H9 (cell line): ENCODE measurements around the gene CHMP3. TPM values are rescaled to one million over a fixed set of nuclear protein-coding genes. Genes with fewer than 3 reads are reported as not detected.

Experiments used
- DNase-seq: peaks from one replicate; pipeline ENCODE4 v3.0.0-alpha.2; 2017
- H2AFZ ChIP-seq: one replicate; pipeline ENCODE4 v1.6.1; 2013; ENCODE audit warnings: mild to moderate bottlenecking, low read length, control low read depth, moderate library complexity
- H2AK5ac ChIP-seq: 2 replicates; pipeline ENCODE4 v1.6.1; 2013; ENCODE audit warnings: low read length, control low read depth, mixed read lengths; ENCODE audit not compliant: insufficient read length
- H2BK120ac ChIP-seq: one replicate; pipeline ENCODE4 v1.6.1; 2013; ENCODE audit warnings: low read depth, mild to moderate bottlenecking, low read length, control low read depth, inconsistent platforms; ENCODE audit not compliant: poor library complexity, severe bottlenecking
- H2BK12ac ChIP-seq: 2 replicates; pipeline ENCODE4 v1.6.1; 2013; ENCODE audit warnings: low read length, control low read depth, mixed read lengths, low read depth; ENCODE audit not compliant: insufficient read length
- H2BK15ac ChIP-seq: 2 replicates; pipeline ENCODE4 v1.6.1; 2013; ENCODE audit warnings: low read depth, low read length, control low read depth
- H2BK20ac ChIP-seq: one replicate; pipeline ENCODE4 v1.6.1; 2013; ENCODE audit warnings: low read depth, mild to moderate bottlenecking, low read length, control low read depth, inconsistent platforms; ENCODE audit not compliant: poor library complexity, severe bottlenecking
- H2BK5ac ChIP-seq: 2 replicates; pipeline ENCODE4 v1.6.1; 2013; ENCODE audit warnings: low read length, control low read depth, mixed read lengths; ENCODE audit not compliant: insufficient read length
- H3K14ac ChIP-seq: 2 replicates; pipeline ENCODE4 v1.6.1; 2013; ENCODE audit warnings: low read length, control low read depth; ENCODE audit not compliant: insufficient read depth
- H3K18ac ChIP-seq: 2 replicates; pipeline ENCODE4 v1.6.1; 2013; ENCODE audit warnings: low read depth, mild to moderate bottlenecking, mixed read lengths, low read length, control low read depth; ENCODE audit not compliant: insufficient read length
- H3K23ac ChIP-seq: 2 replicates; pipeline ENCODE4 v1.6.1; 2013; ENCODE audit warnings: low read length, control low read depth, mixed read lengths, low read depth; ENCODE audit not compliant: insufficient read length
- H3K23me2 ChIP-seq: 2 replicates; pipeline ENCODE4 v1.6.1; 2013; ENCODE audit warnings: low read depth, mild to moderate bottlenecking, mixed read lengths, low read length, control low read depth; ENCODE audit not compliant: insufficient read length, poor library complexity, severe bottlenecking
- H3K27ac ChIP-seq: 2 replicates; pipeline ENCODE4 v1.5.1; 2013; ENCODE audit warnings: low read length, control low read depth, mixed read lengths, low read depth; ENCODE audit not compliant: insufficient read length
- H3K27me3 ChIP-seq: 2 replicates; pipeline ENCODE4 v1.6.1; 2013; ENCODE audit warnings: low read length, control low read depth, inconsistent platforms; ENCODE audit not compliant: insufficient read depth
- H3K4ac ChIP-seq: 2 replicates; pipeline ENCODE4 v1.6.1; 2013; ENCODE audit warnings: low read depth, mild to moderate bottlenecking, control low read depth, inconsistent platforms, low read length, moderate library complexity
- H3K4me1 ChIP-seq: 2 replicates; pipeline ENCODE4 v1.6.1; 2013; ENCODE audit warnings: low read length, control low read depth, inconsistent platforms; ENCODE audit not compliant: insufficient read depth
- H3K4me2 ChIP-seq: 2 replicates; pipeline ENCODE4 v1.6.1; 2013; ENCODE audit warnings: low read length, control low read depth, mixed read lengths; ENCODE audit not compliant: insufficient read length, insufficient read depth
- H3K56ac ChIP-seq: 2 replicates; pipeline ENCODE4 v1.6.1; 2013; ENCODE audit warnings: low read depth, mild to moderate bottlenecking, mixed read lengths, low read length, control low read depth; ENCODE audit not compliant: insufficient read length
- H3K79me1 ChIP-seq: 2 replicates; pipeline ENCODE4 v1.6.1; 2013; ENCODE audit warnings: low read depth, mild to moderate bottlenecking, moderate library complexity, low read length, control low read depth, inconsistent platforms; ENCODE audit not compliant: insufficient read depth, poor library complexity, severe bottlenecking
- H3K79me2 ChIP-seq: 2 replicates; pipeline ENCODE4 v1.6.1; 2013; ENCODE audit warnings: low read length, control low read depth, inconsistent platforms; ENCODE audit not compliant: insufficient read depth
- H3K9ac ChIP-seq: 2 replicates; pipeline ENCODE4 v1.6.1; 2013; ENCODE audit warnings: low read length, control low read depth, mixed read lengths; ENCODE audit not compliant: insufficient read length; ENCODE audit errors: extremely low read depth
- H3K9me3 ChIP-seq: one replicate; pipeline ENCODE4 v1.6.1; 2013; ENCODE audit warnings: low read depth, low read length, inconsistent platforms; ENCODE audit not compliant: control insufficient read depth
- H3T11ph ChIP-seq: one replicate; pipeline ENCODE4 v1.6.1; 2013; ENCODE audit warnings: mild to moderate bottlenecking, low read length, control low read depth, inconsistent platforms
- H4K20me1 ChIP-seq: one replicate; pipeline ENCODE4 v1.6.1; 2013; ENCODE audit not compliant: control insufficient read depth, insufficient read length, insufficient read depth
- H4K5ac ChIP-seq: 2 replicates; pipeline ENCODE4 v1.6.1; 2013; ENCODE audit warnings: low read depth, mild to moderate bottlenecking, mixed read lengths, low read length, control low read depth; ENCODE audit not compliant: insufficient read length
- H4K8ac ChIP-seq: replicated peaks from 2 replicates; pipeline ENCODE4 v1.6.1; 2013; ENCODE audit warnings: low read length, control low read depth, mixed read lengths, low read depth; ENCODE audit not compliant: insufficient read length
- H4K91ac ChIP-seq: 2 replicates; pipeline ENCODE4 v1.6.1; 2013; ENCODE audit warnings: low read depth, mild to moderate bottlenecking, moderate library complexity, mixed read lengths, low read length, control low read depth; ENCODE audit not compliant: insufficient read length
- H3K27ac Mint-ChIP-seq, 3 experiments: 2 replicates in 2 of 3; 3 replicates in 1 of 3; pipeline ENCODE4 v1.8.0; 2020 to 2021; ENCODE audit warnings: mixed read lengths in 3 of 3, mild to moderate bottlenecking in 1 of 3, moderate library complexity in 1 of 3
- H3K27me3 Mint-ChIP-seq: 2 replicates; pipeline ENCODE4 v1.8.0; 2021; ENCODE audit warnings: low read depth, mild to moderate bottlenecking, moderate library complexity, mixed read lengths
- H3K36me3 Mint-ChIP-seq, 3 experiments: 2 replicates in 2 of 3; 3 replicates in 1 of 3; pipeline ENCODE4 v1.8.0; 2020 to 2021; ENCODE audit warnings: low read depth in 3 of 3, mixed read lengths in 3 of 3; ENCODE audit not compliant: insufficient read depth in 1 of 3
- H3K4me1 Mint-ChIP-seq, 2 experiments: 2 replicates each; pipeline ENCODE4 v1.8.0; 2020; ENCODE audit warnings: mixed read lengths in 2 of 2
- H3K4me3 Mint-ChIP-seq, 2 experiments: 2 replicates in 1 of 2; 3 replicates in 1 of 2; pipeline ENCODE4 v1.8.0; 2020 to 2021; ENCODE audit warnings: mild to moderate bottlenecking in 2 of 2, mixed read lengths in 2 of 2, moderate library complexity in 1 of 2
- H3K9me3 Mint-ChIP-seq, 2 experiments: 2 replicates in 1 of 2; 3 replicates in 1 of 2; pipeline ENCODE4 v1.8.0; 2020; ENCODE audit warnings: mild to moderate bottlenecking in 2 of 2, mixed read lengths in 2 of 2, moderate library complexity in 1 of 2
- WGBS: extraction: QIAGEN DNeasy Blood & Tissue Kit; methylation state at CpG from one replicate; pipeline ENCODE4 v1.1.7; 2013; ENCODE audit warnings: missing lambda C conversion rate, low lambda C conversion rate, mixed read lengths; ENCODE audit not compliant: insufficient read length; ENCODE audit errors: extremely low coverage; 5-methylcytosine and 5-hydroxymethylcytosine counted together
- total RNA-seq: library from RNA; stranded (reverse); gene quantifications from 2 replicates; pipeline ENCODE4 v1.2.1, GENCODE V29; 2021
- TF ChIP-seq, protein P1 (sequence below): fragments of 200-600 bp; sonication (generic); conservative IDR thresholded peaks from 3 replicates; pipeline ENCODE4 v1.8.0; 2021; ENCODE audit warnings: antibody characterized with exemption, mild to moderate bottlenecking

Gene CHMP3
- total RNA-seq, 1 experiment from 2014 or later, result 28.8 TPM

GRCh38 chr2:86519349-86519748 lies 43.9 kb downstream of the CHMP3 start:
- Histone ChIP-seq H3K27me3 (no peaks in the 10 kb centered on the region), H4K5ac (no peak overlapping the region), H4K8ac (no peak overlapping the region), H3K79me2 (no peaks in the 10 kb centered on the region), H3K18ac (no peak overlapping the region), H4K91ac (no peak overlapping the region), H3K56ac (no peak overlapping the region), H4K20me1 (no peaks in the 10 kb centered on the region), H2BK5ac (no peak overlapping the region), H2AK5ac (no peak overlapping the region), H3K27ac (no peak overlapping the region), H2BK120ac (no peak overlapping the region), H3K9me3 (no peaks in the 10 kb centered on the region), H3T11ph (no peak overlapping the region), H2BK12ac (no peak overlapping the region), H3K9ac (no peak overlapping the region), H3K23me2 (no peaks in the 10 kb centered on the region), H2BK20ac (no peak overlapping the region), H3K14ac (no peak overlapping the region), H3K79me1 (no peaks in the 10 kb centered on the region), H3K4me2 (no peak overlapping the region), H2AFZ (no peak overlapping the region), H2BK15ac (no peak overlapping the region), H3K4ac (no peak overlapping the region), H3K23ac (no peak overlapping the region), H3K4me1 (no peaks in the 10 kb centered on the region)
- no CpG with 5 or more reads among the region's 1 CpG for WGBS
- no peak overlapping the region for H3K4me3 Mint-ChIP-seq
- TF ChIP-seq, protein P1, sequence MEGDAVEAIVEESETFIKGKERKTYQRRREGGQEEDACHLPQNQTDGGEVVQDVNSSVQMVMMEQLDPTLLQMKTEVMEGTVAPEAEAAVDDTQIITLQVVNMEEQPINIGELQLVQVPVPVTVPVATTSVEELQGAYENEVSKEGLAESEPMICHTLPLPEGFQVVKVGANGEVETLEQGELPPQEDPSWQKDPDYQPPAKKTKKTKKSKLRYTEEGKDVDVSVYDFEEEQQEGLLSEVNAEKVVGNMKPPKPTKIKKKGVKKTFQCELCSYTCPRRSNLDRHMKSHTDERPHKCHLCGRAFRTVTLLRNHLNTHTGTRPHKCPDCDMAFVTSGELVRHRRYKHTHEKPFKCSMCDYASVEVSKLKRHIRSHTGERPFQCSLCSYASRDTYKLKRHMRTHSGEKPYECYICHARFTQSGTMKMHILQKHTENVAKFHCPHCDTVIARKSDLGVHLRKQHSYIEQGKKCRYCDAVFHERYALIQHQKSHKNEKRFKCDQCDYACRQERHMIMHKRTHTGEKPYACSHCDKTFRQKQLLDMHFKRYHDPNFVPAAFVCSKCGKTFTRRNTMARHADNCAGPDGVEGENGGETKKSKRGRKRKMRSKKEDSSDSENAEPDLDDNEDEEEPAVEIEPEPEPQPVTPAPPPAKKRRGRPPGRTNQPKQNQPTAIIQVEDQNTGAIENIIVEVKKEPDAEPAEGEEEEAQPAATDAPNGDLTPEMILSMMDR, result no peak
- no peak overlapping the region for H3K27ac Mint-ChIP-seq
- no peak for DNase-seq
- H3K4me1 Mint-ChIP-seq, result no peaks in the 10 kb centered on the region
- H3K27me3 Mint-ChIP-seq, result no peaks in the 10 kb centered on the region
- H3K9me3 Mint-ChIP-seq, result peaks cover 0 to 9% of the 10 kb centered on the region in 2 experiments; a peak in 4 of 5 replicates
- peaks cover 3 to 7% (median 5%) of the 10 kb centered on the region in 3 experiments; a peak in 6 of 7 replicates for H3K36me3 Mint-ChIP-seq
